ENCODE results near the gene NR4A1. TPM values are rescaled to one million over a fixed set of nuclear protein-coding genes. Genes with fewer than 3 reads are reported as not detected.

The NR4A1 gene
- total and polyA plus RNA-seq, 10 of the 15 experiments (the other 5 are each of a cell fraction or from before 2014, with no cell fraction given), result 0.05 to 7.9 (median 2.2) TPM; not detected in 1

- H4K20me1 ChIP-seq (ENCODE audit: control insufficient read depth, insufficient read depth), result no peaks in the 10 kb centered on the region
- FAIRE-seq (no peak), ATAC-seq (no peak), DNase-seq (ENCODE audit: low read depth, low spot score) (no peak)
- no peak overlapping the region for H3K4me3 ChIP-seq
- no TSS peak for BruUV-seq (replicated peaks)
- no peak for TF ChIP-seq SP1 (IDR thresholded peaks at IDR 0.05; ENCODE audit: low read depth, low read length)
- TF ChIP-seq NKRF (conservative IDR thresholded peaks at IDR 0.05), result no peak
- TF ChIP-seq ZBED1 (IDR thresholded peaks at IDR 0.05; ENCODE audit: borderline replicate concordance), result no peak
- TF ChIP-seq STAT1 (conservative IDR thresholded peaks at IDR 0.05), result no peak
- intact Hi-C loops (cut with micrococcal nuclease; ENCODE audit: unreplicated experiment), result no loop called here
- RAD21 ChIA-PET (ENCODE audit: unreplicated experiment), result interaction anchor here (0.6 to 2.1 kb wide), 4 partner anchors 13 to 274 kb away, joined by 3 to 10 read pairs (median 4); no protein-coding TSS in a partner anchor
- H3K79me2 ChIP-seq (ENCODE audit: control insufficient read depth, insufficient read depth, low read length), result no peaks in the 10 kb centered on the region
- POLR2A ChIA-PET, result interaction anchor here (0.6 to 1.9 kb wide), 3 partner anchors 11 to 73 kb away, joined by 3 to 4 read pairs (median 3); no protein-coding TSS in a partner anchor
- CTCF ChIA-PET, result interaction anchor here (1.5 to 11.3 kb wide), 2 partner anchors 13 to 22 kb away, joined by 3 to 412 read pairs; no protein-coding TSS in a partner anchor
- in situ Hi-C loops (cut with MboI), result no loop called here
- H3K9me3 ChIP-seq (replicated peaks; ENCODE audit: control insufficient read depth, insufficient read depth, low read length), result no peaks in the 10 kb centered on the region
- peaks cover 11% of the 10 kb centered on the region for H3K4me1 ChIP-seq (ENCODE audit: control insufficient read depth, insufficient read depth, low read length)
- no peaks in the 10 kb centered on the region for H3K36me3 ChIP-seq (ENCODE audit: control insufficient read depth in 2 of 2, insufficient read depth in 2 of 2, low read length in 1 of 2)
- H3K9ac ChIP-seq (ENCODE audit: control insufficient read depth, insufficient read depth, low read length), result no peak overlapping the region
- 33% methylated on average over 10 of the region's 10 CpGs for WGBS (ENCODE audit: insufficient coverage, insufficient replicate concordance, low lambda C conversion rate, missing lambda C conversion rate)
- SMC1A ChIA-PET (ENCODE audit: uncharacterized antibody, unreplicated experiment), result interaction anchor here (0.9 to 1.0 kb wide), 2 partner anchors 16 kb away, joined by 3 read pairs; no protein-coding TSS in a partner anchor
- no peak overlapping the region for H3K4me2 ChIP-seq (ENCODE audit: control insufficient read depth, insufficient read depth)
- H3K27me3 ChIP-seq (replicated peaks in 1 of 2; ENCODE audit: control insufficient read depth in 2 of 2, insufficient read depth in 2 of 2, low read length in 1 of 2), result peaks cover 9 to 21% of the 10 kb centered on the region in 2 experiments; a peak in 3 of 4 replicates
- no peak overlapping the region for H3K27ac ChIP-seq (ENCODE audit: control insufficient read depth, insufficient read depth)
- no peak overlapping the region for H2AFZ ChIP-seq (ENCODE audit: control insufficient read depth, low read depth, low read length)
These were observed 42.0 kb upstream of the NR4A1 start for GRCh38 chr12:52009081-52009751.
